Stimulated activated CD8-positive, alpha-beta memory T cell treated with anti-CD3 and anti-CD28 coated beads, Interleukin-7, amount 100 ng/mL, for 24 hours (primary cell): ENCODE data around the gene SORL1.
"Not testable (repeated sequence)": the region's sequence is repeated elsewhere in the genome, so short reads cannot be mapped to it uniquely, and the experiment has no call there.

ENCODE experiments used
- DNase-seq: peaks from one replicate; pipeline ENCODE4 v3.0.0-alpha.2; 2020; ENCODE audit warnings: low read depth

Gene SORL1

GRCh38 chr11:121451986-121452608 is at the start of gene SORL1:
SORL1 (plus strand) TSS chr11:121452314; CDS start chr11:121452332, 18 bp downstream.
- DNase-seq: no peak

GRCh38 chr11:121405646-121406045 is 46.5 kb upstream of the SORL1 start:
- no peak for DNase-seq

GRCh38 chr11:121406291-121406690 is 45.8 kb upstream of the SORL1 start:
- no peak for DNase-seq

- DNase-seq: no peak
Observed at GRCh38 chr11:121408830-121409229, 43.3 kb upstream of the SORL1 start.

GRCh38 chr11:121410041-121410440 is 42.1 kb upstream of the SORL1 start:
- not testable (repeated sequence) for DNase-seq

GRCh38 chr11:121411330-121411729 is 40.8 kb upstream of the SORL1 start:
- DNase-seq: not testable (repeated sequence)

GRCh38 chr11:121412000-121412587 is 40.0 kb upstream of the SORL1 start:
- no peak for DNase-seq

- no peak for DNase-seq
Observed at GRCh38 chr11:121412711-121413415, 39.3 kb upstream of the SORL1 start.

- no peak for DNase-seq
Observed at GRCh38 chr11:121414141-121414913, 37.8 kb upstream of the SORL1 start.

- DNase-seq: no peak
Observed at GRCh38 chr11:121415856-121416255, 36.3 kb upstream of the SORL1 start.

GRCh38 chr11:121417055-121417551 is 35.0 kb upstream of the SORL1 start:
- no peak for DNase-seq

- no peak for DNase-seq
Observed at GRCh38 chr11:121417607-121418006, 34.5 kb upstream of the SORL1 start.

GRCh38 chr11:121418625-121419114 is 33.4 kb upstream of the SORL1 start:
- no peak for DNase-seq

GRCh38 chr11:121419836-121420235 is 32.3 kb upstream of the SORL1 start:
- no peak for DNase-seq

GRCh38 chr11:121420398-121420797 is 31.7 kb upstream of the SORL1 start:
- DNase-seq: no peak

- DNase-seq: no peak
Observed at GRCh38 chr11:121421149-121421901, 30.8 kb upstream of the SORL1 start.

- DNase-seq: no peak
Observed at GRCh38 chr11:121422675-121423074, 29.4 kb upstream of the SORL1 start.

GRCh38 chr11:121425828-121426227 is 26.3 kb upstream of the SORL1 start:
- no peak for DNase-seq

- no peak for DNase-seq
Observed at GRCh38 chr11:121426476-121427399, 25.4 kb upstream of the SORL1 start.

- no peak for DNase-seq
Observed at GRCh38 chr11:121427400-121427744, 24.7 kb upstream of the SORL1 start.
